EL (cell line): Measurements from ENCODE around the gene SNN.

Experiments
- DNase-seq: peaks from one replicate; pipeline ENCODE4 v3.0.0-alpha.2; 2016

Gene SNN

GRCh38 chr16:11668623-11669379 is 546 bp downstream of the SNN start:
- DNase-seq = no peak

- DNase-seq = peak; percentile 24
These were observed 1.3 kb downstream of the SNN start for GRCh38 chr16:11669380-11670146.

- no peak for DNase-seq
These were observed 2.2 kb downstream of the SNN start for GRCh38 chr16:11670171-11671131.

- no peak for DNase-seq
These were observed 3.0 kb downstream of the SNN start for GRCh38 chr16:11671271-11671670.

GRCh38 chr16:11671676-11672075 is 3.4 kb downstream of the SNN start:
- DNase-seq = no peak

GRCh38 chr16:11672206-11673090 is 4.2 kb downstream of the SNN start:
- no peak for DNase-seq

- DNase-seq = no peak
These were observed 5.1 kb downstream of the SNN start for GRCh38 chr16:11673091-11674000.

GRCh38 chr16:11674001-11674817 is 6.0 kb downstream of the SNN start:
- DNase-seq = no peak

GRCh38 chr16:11674818-11675560 is 6.7 kb downstream of the SNN start:
- DNase-seq = peak; percentile 55

- no peak for DNase-seq
These were observed 7.6 kb downstream of the SNN start for GRCh38 chr16:11675561-11676511.

- no peak for DNase-seq
These were observed 8.5 kb downstream of the SNN start for GRCh38 chr16:11676799-11677198.

GRCh38 chr16:11677451-11677951 is 9.2 kb downstream of the SNN start:
- DNase-seq = peak; percentile 57

- no peak for DNase-seq
These were observed 10.0 kb downstream of the SNN start for GRCh38 chr16:11677959-11678881.

- DNase-seq = no peak
These were observed 11.0 kb downstream of the SNN start for GRCh38 chr16:11679250-11679649.

- no peak for DNase-seq
These were observed 12.0 kb downstream of the SNN start for GRCh38 chr16:11679941-11680911.
